DOHH2 (cell line): ENCODE measurements around the gene BRD2.

Experiments used
- H3F3A ChIP-seq: fragments of 200-600 bp; sonication (generic), shearing (Covaris generic); 2 replicates; pipeline ENCODE4 v1.6.0; 2016; ENCODE audit warnings: antibody characterized with exemption, mild to moderate bottlenecking; ENCODE audit not compliant: control insufficient read depth, insufficient read depth
- H3K27ac ChIP-seq: fragments of 200-600 bp; sonication (generic); 2 replicates; pipeline ENCODE4 v1.5.1; 2014; ENCODE audit warnings: low read depth, mild to moderate bottlenecking, low read length, moderate library complexity
- H3K27me3 ChIP-seq: fragments of 200-600 bp; sonication (generic); 2 replicates; pipeline ENCODE4 v1.6.1; 2014; ENCODE audit warnings: mild to moderate bottlenecking, low read length, mixed read lengths; ENCODE audit not compliant: control insufficient read depth
- H3K36me3 ChIP-seq: fragments of 200-600 bp; sonication (generic); 2 replicates; pipeline ENCODE4 v1.6.1; 2014; ENCODE audit warnings: mild to moderate bottlenecking, low read length, moderate library complexity, mixed read lengths; ENCODE audit not compliant: control insufficient read depth
- H3K4me1 ChIP-seq: fragments of 200-600 bp; sonication (generic); 2 replicates; pipeline ENCODE4 v1.6.1; 2014; ENCODE audit warnings: mild to moderate bottlenecking, low read length, mixed read lengths; ENCODE audit not compliant: control insufficient read depth
- H3K4me2 ChIP-seq: fragments of 200-600 bp; sonication (generic); 2 replicates; pipeline ENCODE4 v1.6.0; 2014; ENCODE audit warnings: mild to moderate bottlenecking, low read length, moderate library complexity
- H3K4me3 ChIP-seq: fragments of 200-600 bp; sonication (generic); 2 replicates; pipeline ENCODE4 v1.5.1; 2014; ENCODE audit warnings: mild to moderate bottlenecking, low read length, mixed read lengths
- H3K79me2 ChIP-seq: fragments of 200-600 bp; sonication (generic); 2 replicates; pipeline ENCODE4 v1.6.1; 2014; ENCODE audit warnings: mild to moderate bottlenecking, low read length, mixed read lengths; ENCODE audit not compliant: control insufficient read depth
- H3K9me2 ChIP-seq: fragments of 200-600 bp; sonication (generic); replicated peaks from 2 replicates; pipeline ENCODE4 v1.6.1; 2014; ENCODE audit warnings: mild to moderate bottlenecking, low read length, mixed read lengths; ENCODE audit not compliant: control insufficient read depth
- H3K9me3 ChIP-seq: fragments of 200-600 bp; sonication (generic); 2 replicates; pipeline ENCODE4 v1.6.1; 2014; ENCODE audit warnings: antibody characterized with exemption, low read length, mixed read lengths; ENCODE audit not compliant: control insufficient read depth, insufficient read depth
- H4K20me1 ChIP-seq: fragments of 200-600 bp; sonication (generic); 2 replicates; pipeline ENCODE4 v1.6.0; 2014; ENCODE audit warnings: low read depth, mild to moderate bottlenecking, antibody characterized with exemption, low read length, moderate library complexity; ENCODE audit not compliant: control insufficient read depth, insufficient read depth
- EZH2phosphoT487 ChIP-seq: fragments of 200-600 bp; sonication (generic); IDR thresholded peaks from 2 replicates; pipeline ENCODE4 v1.6.1; 2017; ENCODE audit warnings: borderline replicate concordance, mild to moderate bottlenecking, antibody characterized with exemption, low read length, moderate library complexity, mixed read lengths
- TF ChIP-seq, protein P1 (sequence below): fragments of 200-600 bp; sonication (generic); IDR thresholded peaks from one replicate; pipeline ENCODE4 v1.5.1; 2014; ENCODE audit warnings: antibody characterized with exemption, mild to moderate bottlenecking, low read depth, low read length; ENCODE audit not compliant: poor library complexity, severe bottlenecking

Gene BRD2

DNA sequence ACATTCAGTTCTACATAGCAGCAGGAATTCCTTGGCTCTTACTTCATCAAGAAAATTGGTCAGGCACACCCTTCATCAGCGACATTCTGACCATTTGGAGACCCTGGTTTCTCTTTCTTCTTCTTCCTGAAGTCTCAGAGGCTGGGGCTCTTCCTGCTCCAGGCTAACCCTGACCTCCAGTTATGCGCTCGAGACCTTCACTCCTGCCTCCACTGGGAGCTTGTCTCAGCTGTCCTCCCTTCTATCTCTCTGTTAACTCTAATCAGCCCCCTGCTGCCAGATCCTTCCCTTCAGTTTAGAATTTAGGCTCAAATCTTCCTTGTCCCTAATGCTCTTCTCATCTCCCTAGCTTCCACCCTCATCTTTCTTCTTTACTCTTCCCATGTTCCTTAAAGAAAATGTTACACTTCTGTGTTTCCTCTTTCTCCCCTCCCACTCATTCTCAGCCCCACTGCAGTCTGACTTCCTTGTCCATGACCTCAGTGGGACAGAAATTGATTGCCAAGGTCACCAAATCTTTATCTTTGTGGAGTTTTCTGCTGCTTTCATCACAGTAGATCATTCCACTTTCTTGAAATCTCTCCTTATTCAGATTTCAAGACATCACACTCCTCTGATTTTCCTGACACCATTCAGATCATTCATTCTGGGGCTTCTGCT, 49.4 kb downstream of the BRD2 start:
- no peaks in the 10 kb centered on the region for H4K20me1 ChIP-seq
- no peaks in the 10 kb centered on the region for H3K9me2 ChIP-seq
- H3K4me2 ChIP-seq: no peak overlapping the region
- H3F3A ChIP-seq: no peaks in the 10 kb centered on the region
- H3K4me3 ChIP-seq: no peak overlapping the region
- H3K9me3 ChIP-seq: no peaks in the 10 kb centered on the region
- TF ChIP-seq EZH2phosphoT487: no peak
- TF ChIP-seq, protein P1, sequence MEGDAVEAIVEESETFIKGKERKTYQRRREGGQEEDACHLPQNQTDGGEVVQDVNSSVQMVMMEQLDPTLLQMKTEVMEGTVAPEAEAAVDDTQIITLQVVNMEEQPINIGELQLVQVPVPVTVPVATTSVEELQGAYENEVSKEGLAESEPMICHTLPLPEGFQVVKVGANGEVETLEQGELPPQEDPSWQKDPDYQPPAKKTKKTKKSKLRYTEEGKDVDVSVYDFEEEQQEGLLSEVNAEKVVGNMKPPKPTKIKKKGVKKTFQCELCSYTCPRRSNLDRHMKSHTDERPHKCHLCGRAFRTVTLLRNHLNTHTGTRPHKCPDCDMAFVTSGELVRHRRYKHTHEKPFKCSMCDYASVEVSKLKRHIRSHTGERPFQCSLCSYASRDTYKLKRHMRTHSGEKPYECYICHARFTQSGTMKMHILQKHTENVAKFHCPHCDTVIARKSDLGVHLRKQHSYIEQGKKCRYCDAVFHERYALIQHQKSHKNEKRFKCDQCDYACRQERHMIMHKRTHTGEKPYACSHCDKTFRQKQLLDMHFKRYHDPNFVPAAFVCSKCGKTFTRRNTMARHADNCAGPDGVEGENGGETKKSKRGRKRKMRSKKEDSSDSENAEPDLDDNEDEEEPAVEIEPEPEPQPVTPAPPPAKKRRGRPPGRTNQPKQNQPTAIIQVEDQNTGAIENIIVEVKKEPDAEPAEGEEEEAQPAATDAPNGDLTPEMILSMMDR: no peak
- H3K79me2 ChIP-seq: no peaks in the 10 kb centered on the region
- H3K4me1 ChIP-seq: peaks cover 26% of the 10 kb centered on the region
- no peaks in the 10 kb centered on the region for H3K36me3 ChIP-seq
- H3K27me3 ChIP-seq: no peaks in the 10 kb centered on the region
- no peak overlapping the region for H3K27ac ChIP-seq

DNA sequence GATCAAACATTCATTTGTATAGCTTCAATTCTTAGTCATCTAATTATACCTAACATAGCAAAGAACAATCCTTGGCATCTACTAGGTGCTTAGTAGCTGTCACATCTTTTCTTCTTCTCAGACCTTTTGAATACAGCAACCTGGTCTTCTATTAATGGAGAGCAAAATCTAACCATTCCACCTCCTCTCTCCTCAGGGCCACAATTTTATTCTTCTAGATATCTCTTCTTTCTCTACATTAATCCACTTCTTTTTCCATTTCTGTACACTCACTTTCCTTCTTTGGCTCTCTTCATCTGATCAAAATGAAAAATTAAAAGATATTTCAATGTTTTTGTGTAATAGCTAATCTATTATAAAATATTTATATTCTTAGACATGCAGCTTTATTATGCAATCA, 50.0 kb downstream of the BRD2 start:
- Histone ChIP-seq H3K4me2 (no peak overlapping the region; the same call in 1 of the 2 replicates), H3K27me3 (no peaks in the 10 kb centered on the region), H3K4me1 (peaks cover 26% of the 10 kb centered on the region)

DNA sequence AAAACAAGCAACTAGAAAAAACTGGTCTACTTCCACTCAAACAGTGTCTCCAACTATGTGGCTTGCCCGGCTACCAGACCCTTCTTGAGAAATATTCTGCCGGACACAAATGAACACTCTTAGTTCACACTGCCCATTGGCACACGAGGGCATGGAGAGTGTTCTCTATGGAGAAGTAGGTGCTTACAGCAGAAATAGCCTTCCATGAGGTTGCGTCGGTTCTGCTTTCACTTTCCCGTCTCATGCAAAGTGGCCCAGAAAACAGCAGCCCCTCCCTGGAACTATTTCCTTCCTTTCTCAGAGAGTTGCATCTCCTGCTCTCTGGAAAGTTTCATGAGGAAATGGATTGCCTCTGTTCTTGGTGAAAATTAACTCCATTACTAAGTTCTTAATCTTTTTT, 50.5 kb downstream of the BRD2 start:
- Histone ChIP-seq H3K9me2 (no peaks in the 10 kb centered on the region), H4K20me1 (no peaks in the 10 kb centered on the region), H3K27ac (no peak overlapping the region), H3K4me1 (peaks cover 26% of the 10 kb centered on the region), H3K4me3 (peak overlapping the region; percentile 39), H3F3A (no peaks in the 10 kb centered on the region), H3K4me2 (peak overlapping the region; percentile 54), H3K79me2 (no peaks in the 10 kb centered on the region), H3K36me3 (no peaks in the 10 kb centered on the region), H3K9me3 (no peaks in the 10 kb centered on the region), H3K27me3 (no peaks in the 10 kb centered on the region)
- TF ChIP-seq, protein P1: no peak
- no peak for TF ChIP-seq EZH2phosphoT487

More for the DNA sequence above, 50.0 kb downstream of the BRD2 start:
- Histone ChIP-seq H3K27ac (no peak overlapping the region), H3K36me3 (no peaks in the 10 kb centered on the region), H4K20me1 (no peaks in the 10 kb centered on the region), H3K9me3 (no peaks in the 10 kb centered on the region), H3K4me3 (no peak overlapping the region), H3K79me2 (no peaks in the 10 kb centered on the region), H3K9me2 (no peaks in the 10 kb centered on the region), H3F3A (no peaks in the 10 kb centered on the region)
- TF ChIP-seq EZH2phosphoT487: no peak
- TF ChIP-seq, protein P1: no peak
